GM21529 (cell line): ENCODE results near the gene POU5F1.

Experiments used
- ATAC-seq: cut with Tn5 transposase; IDR thresholded peaks from one replicate; pipeline ENCODE4 v1.9.1; 2021; ENCODE audit not compliant: unreplicated experiment

POU5F1 gene

GRCh38 chr6:31116661-31117385 lies 53.7 kb downstream of the POU5F1 start:
- no peak for ATAC-seq

GRCh38 chr6:31115941-31116560 lies 54.4 kb downstream of the POU5F1 start:
- no peak for ATAC-seq

DNA sequence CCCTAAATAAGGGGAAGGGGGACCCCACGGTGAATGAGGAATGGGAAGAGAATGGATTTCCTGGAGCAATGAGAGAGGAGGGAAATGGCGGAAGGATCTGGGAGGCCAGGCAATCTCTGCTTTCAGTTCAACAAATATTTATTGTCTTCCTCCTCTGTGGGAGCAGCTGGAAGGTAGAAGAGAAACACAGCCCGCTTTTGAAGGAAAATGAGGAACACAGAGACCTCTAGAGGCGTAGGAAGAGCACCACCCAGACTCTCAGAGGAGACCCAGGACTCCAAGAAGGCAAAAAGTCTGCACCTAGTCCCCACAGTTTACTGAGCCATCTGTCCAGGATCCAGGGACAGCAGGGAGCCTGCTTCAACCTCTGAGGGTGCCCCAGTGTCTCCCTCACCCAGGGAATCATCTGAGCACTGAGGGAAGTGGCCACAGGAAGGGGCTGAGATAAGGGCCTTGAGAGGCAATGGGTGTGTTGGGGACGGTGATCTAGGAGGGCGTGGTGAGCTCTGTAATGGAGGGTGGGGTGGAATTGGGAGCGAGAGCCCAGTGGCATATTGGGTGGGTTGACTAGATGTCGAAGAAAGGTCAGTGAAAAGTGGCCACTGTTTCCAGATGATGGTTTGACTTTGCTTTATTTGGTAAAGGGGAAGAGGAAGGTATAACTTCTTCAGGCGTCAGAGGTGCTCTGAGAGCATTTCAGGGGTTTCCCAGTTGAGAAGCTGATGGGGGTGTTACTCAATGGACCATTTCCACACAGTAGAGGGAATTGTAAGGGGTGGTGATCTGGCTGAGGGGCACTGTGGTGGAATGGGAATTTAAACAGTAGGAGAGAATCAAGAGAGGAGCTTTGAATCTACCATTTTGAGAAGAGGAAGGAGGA lies 55.3 kb downstream of the POU5F1 start:
- no peak for ATAC-seq

DNA sequence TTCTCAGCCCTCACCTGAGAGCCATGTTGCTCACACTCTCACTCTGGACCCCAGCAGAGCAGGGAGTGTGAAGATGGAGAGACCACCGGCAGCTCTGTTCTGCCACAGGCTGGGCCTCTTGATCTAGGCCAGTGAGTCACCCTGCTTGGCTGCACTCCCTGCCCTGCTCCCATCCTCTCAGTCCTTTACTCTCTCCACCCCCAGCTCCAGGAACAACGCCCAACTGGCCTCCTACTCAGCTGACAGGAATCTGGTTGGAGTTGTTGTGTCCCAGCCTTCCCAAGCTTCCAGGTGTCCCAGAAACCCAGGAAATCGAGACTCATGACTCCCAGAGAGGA lies 56.0 kb downstream of the POU5F1 start, which contains the start of gene PSORS1C1:
Gene PSORS1C1, plus strand, starts transcription at position 260 of the 338 bp plus-strand sequence. CDS start 14,833 bp downstream, outside the sequence.
- ATAC-seq: no peak
